Keratinocyte (primary cell): ENCODE data around the gene C4orf50. TPM values are rescaled to one million over a fixed set of nuclear protein-coding genes. Genes with fewer than 3 reads are reported as not detected.

Source experiments
- DNase-seq: peaks from one replicate; pipeline ENCODE4 v3.0.0-alpha.2; 2011; ENCODE audit warnings: low read depth, missing footprints, low spot score
- FAIRE-seq: peaks from 2 replicates; lab custom pipeline; 2011; peaks lifted over from hg19 to GRCh38; lab: Jason Lieb, UNC
- H2AFZ ChIP-seq: 2 replicates; pipeline ENCODE4 v1.6.0; 2012; ENCODE audit warnings: low read length, control low read depth, inconsistent platforms; ENCODE audit not compliant: control insufficient read depth
- H3K27ac ChIP-seq: 2 replicates; pipeline ENCODE4 v1.5.1; 2011; ENCODE audit warnings: low read length; ENCODE audit not compliant: control insufficient read depth, insufficient read depth
- H3K27me3 ChIP-seq: 3 replicates; pipeline ENCODE4 v1.6.0; 2011; ENCODE audit warnings: low read length; ENCODE audit not compliant: control insufficient read depth, insufficient read depth; ENCODE audit errors: extremely low read depth
- H3K36me3 ChIP-seq, 2 experiments: 2 replicates in 1 of 2; 3 replicates in 1 of 2; pipeline ENCODE4 v1.5.1; 2011; ENCODE audit warnings: low read length in 2 of 2, mild to moderate bottlenecking in 1 of 2; ENCODE audit not compliant: control insufficient read depth in 2 of 2, insufficient read depth in 2 of 2; ENCODE audit errors: extremely low read depth in 1 of 2
- H3K4me1 ChIP-seq: 3 replicates; pipeline ENCODE4 v1.5.1; 2011; ENCODE audit warnings: low read length; ENCODE audit not compliant: control insufficient read depth, insufficient read depth; ENCODE audit errors: extremely low read depth
- H3K4me2 ChIP-seq: 3 replicates; pipeline ENCODE4 v1.6.0; 2011; ENCODE audit warnings: low read depth, low read length; ENCODE audit not compliant: control insufficient read depth, insufficient read depth; ENCODE audit errors: extremely low read depth
- H3K4me3 ChIP-seq, 3 experiments: fragments of 200-600 bp in 1 of 3; sonication (generic) in 1 of 3; 2 replicates in 2 of 3; 3 replicates in 1 of 3; pipeline ENCODE4 v1.5.1; 2011 to 2016; ENCODE audit warnings: low read length in 3 of 3, mild to moderate bottlenecking in 3 of 3, control low read depth in 2 of 3, inconsistent platforms in 1 of 3, low read depth in 1 of 3, mixed read lengths in 1 of 3, mixed run types in 1 of 3, moderate library complexity in 1 of 3; ENCODE audit not compliant: control insufficient read depth in 2 of 3, insufficient read depth in 2 of 3; ENCODE audit errors: extremely low read depth in 1 of 3
- H3K79me2 ChIP-seq: 2 replicates; pipeline ENCODE4 v1.6.0; 2012; ENCODE audit warnings: low read length; ENCODE audit not compliant: control insufficient read depth, insufficient read depth
- H3K9ac ChIP-seq: 3 replicates; pipeline ENCODE4 v1.6.0; 2011; ENCODE audit warnings: low read length; ENCODE audit not compliant: control insufficient read depth, insufficient read depth; ENCODE audit errors: extremely low read depth
- H3K9me1 ChIP-seq: 3 replicates; pipeline ENCODE4 v1.6.0; 2011; ENCODE audit warnings: low read length; ENCODE audit not compliant: control insufficient read depth, insufficient read depth; ENCODE audit errors: extremely low read depth
- H3K9me3 ChIP-seq: 2 replicates; pipeline ENCODE4 v1.5.1; 2012; ENCODE audit warnings: low read depth, low read length; ENCODE audit not compliant: control insufficient read depth
- H4K20me1 ChIP-seq: 3 replicates; pipeline ENCODE4 v1.6.0; 2011; ENCODE audit warnings: low read length; ENCODE audit not compliant: control insufficient read depth, insufficient read depth; ENCODE audit errors: extremely low read depth
- EZH2 ChIP-seq: IDR thresholded peaks from one replicate; pipeline ENCODE4 v1.6.1; 2012; ENCODE audit warnings: inconsistent platforms, mild to moderate bottlenecking, low read length, moderate library complexity
- dilution Hi-C: fragments of 300-500 bp; cut with MboI; formaldehyde crosslinking; loops from one replicate; pipeline ENCODE4 v1.7.0; 2020; ENCODE audit warnings: low sequenced_read_pairs; ENCODE audit not compliant: extremely low pct_ligation_motif_present
- polyA plus RNA-seq, 5 experiments: library from polyadenylated mRNA; depleted of rRNA in 3 of 5; stranded (reverse) in 3 of 5; stranded (forward) in 1 of 5; unstranded in 1 of 5; fragments of >200 nt; gene quantifications; 1 replicate in 1 of 5; 2 replicates in 3 of 5; 3 replicates in 1 of 5; pipeline versions ENCODE4 v1.2.1 to v1.2.3, GENCODE V29; 2011 to 2012; ENCODE audit warnings: missing spikeins in 2 of 5, low read depth in 1 of 5, low replicate concordance in 1 of 5
- TF ChIP-seq, protein P1 (sequence below), 3 experiments: IDR thresholded peaks in 1 of 3; conservative IDR thresholded peaks in 1 of 3; optimal IDR thresholded peaks in 1 of 3; 2 replicates in 2 of 3; 3 replicates in 1 of 3; pipeline versions ENCODE3 to v1.5.1; 2011; ENCODE audit warnings: low read length in 3 of 3, mild to moderate bottlenecking in 3 of 3, moderate library complexity in 2 of 3, control low read depth in 1 of 3, inconsistent platforms in 1 of 3; ENCODE audit not compliant: insufficient read depth in 2 of 3; ENCODE audit errors: extremely low read depth in 1 of 3

The C4orf50 gene
- polyA plus RNA-seq, 1 donor (not counting 4 experiments of a cell fraction or from before 2014, with no cell fraction given) = not detected

DNA sequence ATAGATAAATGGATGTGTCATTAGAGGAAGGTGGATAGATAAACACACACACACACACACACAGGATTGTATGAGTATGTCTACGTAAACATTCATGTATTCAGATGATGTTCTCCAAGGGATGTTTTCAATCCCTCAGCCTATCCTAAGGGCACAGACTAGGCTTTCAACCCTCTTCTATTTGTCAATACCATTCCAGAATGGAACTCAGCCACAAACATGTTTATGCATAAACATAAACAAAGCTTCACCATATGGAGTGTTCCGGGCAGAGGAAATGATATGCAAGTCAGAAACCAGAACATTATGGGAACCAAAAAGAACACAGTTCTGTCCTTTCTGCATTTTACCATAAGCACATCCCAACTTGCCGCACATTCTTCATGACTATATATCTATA lies 150.4 kb downstream of the C4orf50 start:
- DNase-seq = no peak
- H3K36me3 ChIP-seq = no peaks in the 10 kb centered on the region
- no peak overlapping the region for H3K27ac ChIP-seq
- H2AFZ ChIP-seq = no peak overlapping the region
- no peaks in the 10 kb centered on the region for H4K20me1 ChIP-seq
- H3K4me1 ChIP-seq = peaks cover 3% of the 10 kb centered on the region
- H3K9ac ChIP-seq = no peak overlapping the region
- peaks cover 6% of the 10 kb centered on the region for H3K27me3 ChIP-seq
- no peaks in the 10 kb centered on the region for H3K9me1 ChIP-seq
- dilution Hi-C loops = no loop called here
- TF ChIP-seq, protein P1, sequence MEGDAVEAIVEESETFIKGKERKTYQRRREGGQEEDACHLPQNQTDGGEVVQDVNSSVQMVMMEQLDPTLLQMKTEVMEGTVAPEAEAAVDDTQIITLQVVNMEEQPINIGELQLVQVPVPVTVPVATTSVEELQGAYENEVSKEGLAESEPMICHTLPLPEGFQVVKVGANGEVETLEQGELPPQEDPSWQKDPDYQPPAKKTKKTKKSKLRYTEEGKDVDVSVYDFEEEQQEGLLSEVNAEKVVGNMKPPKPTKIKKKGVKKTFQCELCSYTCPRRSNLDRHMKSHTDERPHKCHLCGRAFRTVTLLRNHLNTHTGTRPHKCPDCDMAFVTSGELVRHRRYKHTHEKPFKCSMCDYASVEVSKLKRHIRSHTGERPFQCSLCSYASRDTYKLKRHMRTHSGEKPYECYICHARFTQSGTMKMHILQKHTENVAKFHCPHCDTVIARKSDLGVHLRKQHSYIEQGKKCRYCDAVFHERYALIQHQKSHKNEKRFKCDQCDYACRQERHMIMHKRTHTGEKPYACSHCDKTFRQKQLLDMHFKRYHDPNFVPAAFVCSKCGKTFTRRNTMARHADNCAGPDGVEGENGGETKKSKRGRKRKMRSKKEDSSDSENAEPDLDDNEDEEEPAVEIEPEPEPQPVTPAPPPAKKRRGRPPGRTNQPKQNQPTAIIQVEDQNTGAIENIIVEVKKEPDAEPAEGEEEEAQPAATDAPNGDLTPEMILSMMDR (optimal IDR thresholded peaks at IDR 0.05 in 1 of 3, IDR thresholded peaks at IDR 0.05 in 1 of 3, conservative IDR thresholded peaks at IDR 0.05 in 1 of 3; ENCODE audit: extremely low read depth in 1 of 3, insufficient read depth in 2 of 3, low read length in 3 of 3) = no peak
- TF ChIP-seq EZH2 = no peak
- H3K4me2 ChIP-seq = no peak overlapping the region
- no peak for FAIRE-seq
- H3K79me2 ChIP-seq = no peaks in the 10 kb centered on the region
- no peaks in the 10 kb centered on the region for H3K9me3 ChIP-seq
- no peak overlapping the region for H3K4me3 ChIP-seq

DNA sequence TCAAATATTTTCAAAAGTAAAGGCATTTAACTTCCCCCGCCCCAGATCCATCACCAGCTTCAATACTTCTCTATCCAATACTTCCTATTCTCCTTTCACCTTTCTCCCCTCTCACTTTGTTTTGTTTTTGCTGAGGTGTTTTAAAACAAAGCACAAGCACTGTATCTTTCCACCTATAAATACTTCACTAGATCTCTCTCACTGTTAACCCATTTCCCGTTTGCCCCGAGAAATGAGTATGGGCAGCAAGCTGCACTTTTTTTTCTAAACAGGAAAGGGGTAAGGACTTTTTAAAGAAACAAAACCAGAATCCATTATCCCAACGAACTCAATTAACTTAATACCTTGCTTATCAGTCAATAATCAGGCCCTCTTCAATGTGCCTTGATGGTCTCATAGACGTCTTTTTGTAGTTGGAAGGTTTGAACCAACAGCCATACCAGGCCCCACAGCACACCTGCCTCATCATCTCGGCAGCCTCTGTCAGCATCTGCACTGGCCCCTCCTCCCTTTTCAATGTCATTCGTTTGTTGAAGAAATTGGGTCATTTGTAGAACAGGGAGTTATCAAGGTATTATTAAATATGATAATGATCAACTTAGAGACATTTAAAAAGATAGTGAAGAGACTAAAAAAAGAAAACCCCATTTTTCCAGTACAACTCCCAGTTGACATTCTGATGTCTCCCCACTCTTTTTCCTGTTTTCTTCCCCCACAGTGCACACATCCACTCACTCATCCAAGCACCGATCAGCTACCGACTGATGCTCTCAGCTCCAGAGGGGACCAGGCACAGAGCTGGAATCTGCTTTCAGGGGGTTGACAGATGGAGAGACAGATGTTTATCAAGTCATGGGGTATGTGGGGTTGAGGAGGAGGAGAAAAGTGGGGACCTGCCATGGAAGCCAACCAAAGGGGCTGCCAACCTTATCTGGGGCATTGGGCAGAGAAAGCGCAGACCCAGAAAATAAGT lies 151.1 kb downstream of the C4orf50 start:
- FAIRE-seq (no peak), DNase-seq (no peak)
- Histone ChIP-seq H3K4me2 (no peak overlapping the region), H3K4me1 (peaks cover 3% of the 10 kb centered on the region), H3K79me2 (no peaks in the 10 kb centered on the region), H4K20me1 (no peaks in the 10 kb centered on the region), H3K27ac (no peak overlapping the region), H3K9me1 (no peaks in the 10 kb centered on the region), H3K9me3 (no peaks in the 10 kb centered on the region), H3K27me3 (peaks cover 6% of the 10 kb centered on the region), H3K4me3 (no peak overlapping the region), H3K9ac (no peak overlapping the region), H2AFZ (no peak overlapping the region), H3K36me3 (no peaks in the 10 kb centered on the region)
- dilution Hi-C loops = no loop called here
- TF ChIP-seq EZH2 = no peak
- TF ChIP-seq, protein P1 (optimal IDR thresholded peaks at IDR 0.05 in 1 of 3, IDR thresholded peaks at IDR 0.05 in 1 of 3, conservative IDR thresholded peaks at IDR 0.05 in 1 of 3; ENCODE audit: extremely low read depth in 1 of 3, insufficient read depth in 2 of 3, low read length in 3 of 3) = no peak
